GM21390 (cell line): ENCODE data around the gene GRIN3A.
A peak's percentile ranks its signal among the peaks of the same experiment; 100 is the strongest.
"Not testable (repeated sequence)": the region's sequence is repeated elsewhere in the genome, so short reads cannot be mapped to it uniquely, and the experiment has no call there.

Experiments
- ATAC-seq: cut with Tn5 transposase; IDR thresholded peaks from one replicate; pipeline ENCODE4 v1.9.1; 2021; ENCODE audit not compliant: unreplicated experiment

Gene GRIN3A

DNA sequence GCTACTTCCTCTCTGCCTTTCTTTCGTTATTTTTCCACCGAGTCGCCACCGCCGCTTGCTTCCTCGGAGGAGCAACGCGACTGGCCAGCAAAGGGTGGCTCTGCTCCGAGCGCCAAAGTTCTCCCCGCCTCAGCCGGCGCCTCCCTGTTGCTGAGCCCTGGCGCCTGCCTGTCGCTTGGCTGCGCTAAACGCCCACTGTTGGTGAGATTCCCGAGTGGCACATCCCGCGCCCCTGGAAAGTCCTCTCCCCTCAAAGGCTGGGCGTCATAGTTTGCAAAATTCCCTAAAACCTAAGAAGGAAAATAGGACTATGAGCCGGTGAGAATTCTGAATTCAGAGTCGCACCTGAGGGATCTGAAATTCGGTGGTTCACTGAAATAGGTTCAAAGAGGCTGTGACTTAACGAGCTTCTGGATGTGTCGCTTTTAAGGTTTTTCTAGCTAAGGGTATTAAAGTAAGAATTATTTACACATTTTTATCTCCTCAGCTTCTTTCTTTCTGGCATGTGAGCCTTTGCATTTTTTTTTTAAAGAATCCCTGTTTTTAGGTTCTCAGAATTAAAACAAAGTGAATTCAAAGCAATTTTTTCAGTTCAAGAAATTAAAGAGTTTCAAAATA, at the start of gene GRIN3A:
Gene GRIN3A (minus strand): TSS at position 82 of the 618 bp plus-strand sequence. CDS start 668 bp downstream, outside the sequence.
- no peak for ATAC-seq

DNA sequence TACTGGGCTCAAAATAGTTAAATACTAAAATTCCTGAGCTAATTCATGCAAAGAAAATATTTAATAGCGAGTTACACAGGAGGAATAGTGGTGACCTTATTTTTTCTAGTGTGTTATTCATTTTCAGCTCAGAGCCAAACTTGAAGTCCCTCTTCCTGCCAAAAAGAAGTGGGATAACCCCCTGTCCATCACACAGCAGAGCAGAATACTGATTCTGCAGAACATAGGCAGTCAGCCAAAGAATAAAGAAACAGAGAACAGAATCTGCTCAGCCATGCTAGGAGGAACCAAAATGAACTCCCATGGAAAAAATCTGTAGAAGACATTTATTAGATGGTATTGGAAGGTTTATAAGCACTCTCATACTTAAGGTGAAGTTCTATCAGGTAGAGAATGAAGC, 49.4 kb upstream of the GRIN3A start:
- no peak for ATAC-seq

DNA sequence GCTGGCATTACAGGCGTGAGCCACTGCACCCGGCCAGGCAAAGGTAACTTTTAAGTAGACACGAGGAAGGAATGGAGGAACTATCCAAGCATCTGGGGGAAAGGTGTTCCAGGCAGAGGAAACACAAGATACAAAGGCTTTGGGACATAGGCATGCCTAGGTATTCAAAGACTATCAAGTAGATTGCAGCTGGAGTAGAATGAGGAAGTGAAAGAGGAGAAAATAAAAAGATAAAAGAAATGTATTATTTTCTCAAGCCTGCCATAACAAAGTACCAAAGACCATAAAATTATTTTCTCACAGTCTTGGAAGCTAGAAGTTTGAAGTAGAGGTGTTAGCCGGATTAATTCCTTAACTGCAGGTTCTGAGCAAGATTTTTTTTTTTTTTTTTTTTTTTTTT, 39.9 kb upstream of the GRIN3A start:
- no peak for ATAC-seq

DNA sequence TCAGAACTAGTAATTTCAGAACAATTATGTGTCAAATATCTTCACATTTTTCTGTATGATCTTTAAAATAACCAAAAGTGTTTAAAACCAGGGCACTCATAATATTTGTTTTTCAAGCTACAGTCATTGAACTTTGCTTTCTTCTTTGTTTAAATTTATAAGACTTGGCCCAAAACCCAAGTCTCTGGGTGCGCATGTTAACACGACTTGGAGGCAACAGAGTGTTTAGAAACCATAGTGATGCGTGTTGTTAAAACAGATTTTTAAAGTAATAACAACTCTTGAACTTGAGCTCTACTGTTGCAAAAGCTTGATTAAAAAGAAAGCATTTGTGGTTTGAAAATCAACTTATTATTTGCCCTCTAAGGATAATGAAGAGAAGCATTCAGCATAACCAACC, 26.0 kb upstream of the GRIN3A start:
- no peak for ATAC-seq

DNA sequence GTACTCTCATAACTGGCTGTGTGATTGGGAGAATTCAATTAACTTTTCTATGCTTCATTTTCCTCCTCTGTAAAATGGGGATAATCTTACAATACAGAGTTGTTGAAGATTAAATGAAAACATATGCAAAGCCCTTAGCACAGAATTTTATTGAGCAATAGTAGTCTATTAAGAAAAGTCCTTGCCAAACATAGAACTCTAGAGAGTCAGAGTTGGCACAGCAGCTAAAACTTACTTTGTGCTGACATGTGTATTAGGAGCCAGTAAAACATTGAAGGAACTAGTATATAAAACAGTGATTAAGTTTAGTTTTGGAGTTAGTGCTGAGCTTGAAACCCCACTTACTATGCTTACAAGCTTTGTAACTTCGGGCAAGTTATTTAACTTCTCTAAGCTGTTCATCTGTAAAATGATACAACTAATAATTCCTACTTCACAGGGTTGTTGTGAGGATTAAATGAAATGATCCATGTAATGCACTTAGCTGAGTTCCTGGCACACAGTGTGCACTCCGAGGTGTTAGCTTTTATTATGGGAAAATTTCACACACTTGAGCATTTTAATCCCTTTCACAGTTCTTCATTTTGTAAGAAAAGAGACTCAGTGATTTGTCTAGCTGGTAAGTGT, 20.0 kb upstream of the GRIN3A start:
- no peak for ATAC-seq

DNA sequence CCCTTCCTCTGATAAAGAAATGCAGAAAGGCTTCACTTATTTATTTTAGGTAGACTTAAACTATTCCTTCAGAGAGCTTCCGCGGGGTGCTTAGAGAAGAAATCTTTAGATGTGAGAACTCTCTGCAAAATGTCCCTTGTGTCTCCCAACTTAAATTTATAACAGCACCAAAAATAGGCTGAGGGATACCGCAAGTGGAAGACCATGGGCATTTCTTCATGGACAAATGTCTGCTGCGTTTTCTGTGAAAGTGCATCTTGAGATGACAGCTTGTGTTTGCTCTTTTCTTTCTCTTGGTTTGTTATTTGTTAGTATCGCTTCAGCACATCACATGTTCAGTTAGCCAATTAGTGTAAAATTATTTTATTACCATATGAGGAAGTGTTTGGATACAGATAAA, 15.3 kb upstream of the GRIN3A start:
- ATAC-seq = no peak

DNA sequence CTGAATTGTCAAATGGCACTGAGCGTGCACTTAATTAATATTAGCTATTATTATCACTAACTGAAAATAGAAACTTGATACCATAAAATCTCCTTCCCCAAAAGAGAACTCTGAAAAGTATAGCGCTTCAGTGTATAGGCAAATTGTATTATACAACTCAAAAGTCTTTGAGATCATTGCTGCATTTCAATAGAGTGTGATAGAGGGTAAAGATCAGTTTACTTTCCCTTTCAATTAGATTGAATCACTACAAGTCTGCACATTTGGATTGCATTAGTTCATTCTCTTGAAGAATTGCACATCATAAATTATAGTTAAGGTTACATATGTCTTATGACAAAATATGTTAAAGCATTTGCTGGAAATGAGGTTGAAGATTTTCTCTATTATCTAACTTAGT, 13.4 kb upstream of the GRIN3A start:
- no peak for ATAC-seq

DNA sequence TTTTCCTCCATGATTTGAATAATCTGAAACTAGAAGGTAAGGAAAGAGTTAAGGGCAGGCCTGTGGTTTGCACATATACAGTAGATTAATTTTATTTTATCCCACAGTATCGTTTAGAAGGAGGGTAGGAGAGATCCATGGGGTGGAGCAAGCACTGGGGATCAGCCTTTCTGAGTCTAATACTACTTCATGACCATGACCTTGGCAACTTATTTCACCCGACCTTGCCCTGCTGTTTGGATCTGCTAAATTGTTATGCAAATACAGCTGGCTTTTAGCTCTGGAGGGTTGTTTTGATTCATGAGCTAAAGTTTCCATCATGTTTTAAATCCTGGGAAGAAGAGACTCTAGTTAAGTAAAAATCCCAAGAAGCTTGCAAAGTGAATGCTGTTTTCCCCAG, 864 bp upstream of the GRIN3A start:
- ATAC-seq = no peak

DNA sequence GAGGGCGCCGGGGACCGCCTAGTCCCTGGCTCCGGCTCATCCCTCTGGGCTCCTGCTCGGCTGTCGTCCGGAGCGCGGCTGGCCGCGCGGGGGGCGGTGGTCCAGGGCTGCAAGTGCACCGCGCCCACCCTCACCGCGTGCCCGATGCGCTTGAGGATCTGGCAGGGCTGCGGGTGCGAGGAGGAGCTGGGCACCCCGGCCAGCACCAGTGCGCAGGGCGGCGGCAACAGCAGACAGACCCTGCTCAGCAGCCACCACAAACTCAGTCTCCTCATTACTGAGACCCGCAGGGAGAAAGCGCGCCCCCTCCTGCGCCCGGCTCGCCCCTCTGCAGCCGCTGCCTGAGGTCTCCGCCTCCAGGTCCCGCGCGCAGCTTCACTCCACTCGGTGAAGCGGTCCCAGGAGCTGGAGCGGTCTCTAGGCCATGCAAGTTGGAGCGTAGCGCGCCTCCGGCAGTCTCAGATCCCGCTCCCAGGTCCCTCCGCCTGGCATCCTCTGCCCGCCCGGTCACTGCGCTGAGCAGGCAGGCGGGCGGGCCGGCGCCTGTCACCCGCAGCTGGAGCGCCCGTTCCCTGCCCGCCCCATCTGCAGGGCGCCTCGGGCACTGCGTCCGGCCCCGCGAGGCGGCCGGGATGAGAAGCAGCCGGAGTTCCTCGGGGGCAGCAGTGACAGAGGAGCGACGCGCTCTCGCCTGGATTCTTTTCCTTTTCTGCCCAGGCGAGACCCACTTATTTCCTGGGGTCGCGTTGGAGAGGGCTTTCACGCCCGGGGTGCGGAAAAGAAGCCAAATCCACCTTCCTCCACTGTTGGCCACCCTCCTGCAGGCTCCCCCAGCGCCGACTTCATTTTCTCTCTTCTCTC, 512 bp downstream of the GRIN3A start:
- ATAC-seq = no peak

DNA sequence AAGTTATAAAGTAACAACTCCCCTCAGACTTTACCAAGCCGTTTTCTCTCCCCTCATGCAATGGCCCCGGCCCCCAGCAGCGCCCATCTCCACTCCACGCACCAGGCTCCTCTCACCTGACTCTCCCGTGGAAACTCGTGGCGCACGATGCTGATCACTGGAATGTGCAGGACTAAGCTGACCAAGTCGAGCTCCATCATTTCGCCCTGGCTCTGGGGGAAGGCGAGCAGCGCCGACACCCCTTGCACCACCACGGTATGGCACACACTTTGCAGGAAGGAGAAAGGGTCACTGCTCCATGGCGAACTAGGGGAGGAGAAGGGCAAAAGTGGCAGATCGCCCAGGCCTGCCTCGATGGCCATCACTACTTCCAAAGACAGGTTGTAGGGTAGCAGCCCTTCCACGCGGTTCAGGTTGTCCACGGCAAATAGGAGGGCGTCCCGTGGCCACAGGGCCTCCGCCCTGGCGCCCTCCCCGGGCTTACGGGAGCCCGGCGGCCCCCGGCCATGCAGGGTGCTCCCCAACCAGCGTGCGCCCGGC, 1.2 kb downstream of the GRIN3A start:
- ATAC-seq = no peak

DNA sequence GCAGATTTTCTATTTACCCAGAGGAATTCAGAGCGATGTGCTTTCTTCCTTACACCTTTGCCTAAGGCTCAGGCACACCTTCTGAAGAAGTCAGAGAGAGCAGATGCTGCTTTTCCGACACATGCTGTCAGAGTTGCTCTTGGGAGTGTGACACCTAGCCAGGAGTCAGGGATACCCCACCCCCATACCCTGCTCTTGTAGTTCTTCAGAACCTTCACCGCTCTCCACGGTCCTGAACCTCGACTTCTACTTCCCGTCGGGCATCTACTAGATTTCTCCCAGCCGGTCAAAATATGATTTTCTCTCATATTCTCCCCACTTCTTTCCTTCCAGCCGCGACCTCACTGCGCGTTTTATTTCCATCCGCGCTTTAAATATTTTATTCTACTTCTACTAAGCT, 1.7 kb downstream of the GRIN3A start:
- ATAC-seq = no peak

DNA sequence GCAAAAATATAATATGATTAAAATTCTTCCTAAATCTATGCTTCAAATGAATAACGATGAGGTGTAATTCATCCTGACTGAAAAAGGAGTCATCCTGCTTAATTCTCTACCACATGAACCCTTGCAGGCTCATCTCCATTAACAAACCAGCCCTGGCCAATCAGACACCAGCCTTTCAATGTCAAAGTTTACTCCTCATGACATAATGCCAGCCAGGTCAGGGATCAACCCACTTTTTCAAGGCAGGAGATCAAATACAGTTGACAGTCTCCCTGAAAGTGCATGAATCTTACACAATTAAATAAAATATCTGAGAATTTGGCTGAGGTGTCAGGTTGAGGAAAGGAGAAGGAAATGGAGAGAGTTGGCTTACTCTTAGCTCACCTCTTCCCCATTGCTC, 7.0 kb downstream of the GRIN3A start:
- no peak for ATAC-seq

DNA sequence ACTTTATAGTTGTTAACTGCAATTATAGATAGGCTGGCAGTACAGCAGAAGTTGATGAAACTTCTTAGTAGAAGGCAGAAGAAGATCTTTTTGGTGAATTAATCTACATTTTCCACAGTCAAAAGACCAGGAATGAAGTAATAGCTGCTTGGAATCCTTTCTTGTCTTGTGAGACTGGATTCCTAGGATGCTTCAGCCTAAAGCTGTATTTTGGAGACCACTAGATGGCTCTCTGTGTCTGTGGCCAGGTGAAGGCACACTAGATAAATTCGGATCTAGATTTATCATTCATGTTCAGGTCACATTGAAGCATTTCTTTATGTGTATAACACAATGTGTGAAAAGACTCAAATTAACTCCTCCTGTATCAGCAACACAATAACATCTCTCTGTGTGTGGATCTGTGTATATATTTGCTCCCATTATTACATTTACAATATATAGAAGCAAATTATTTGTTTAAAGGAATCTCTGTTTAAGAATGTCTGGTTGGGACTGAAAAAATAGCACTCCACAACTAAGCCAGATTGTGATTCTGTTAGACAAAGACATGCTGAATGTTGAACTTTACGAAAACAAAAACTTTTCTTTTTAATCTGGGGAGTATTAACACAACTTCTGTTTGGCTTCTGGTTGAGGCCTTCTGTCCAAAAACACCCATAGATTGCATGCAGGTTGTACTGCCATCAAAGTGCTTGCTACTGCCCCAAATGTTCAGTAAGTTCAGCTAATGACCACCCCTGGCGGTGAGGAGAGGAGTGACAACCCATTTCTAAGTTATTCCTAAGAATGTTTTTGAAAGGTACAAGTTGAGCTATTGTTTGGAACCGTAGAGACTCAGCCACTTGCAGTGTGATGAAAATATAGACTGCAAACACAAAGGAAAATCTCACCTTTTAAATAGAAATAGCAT, 10.6 kb downstream of the GRIN3A start:
- ATAC-seq = peak; percentile 85

DNA sequence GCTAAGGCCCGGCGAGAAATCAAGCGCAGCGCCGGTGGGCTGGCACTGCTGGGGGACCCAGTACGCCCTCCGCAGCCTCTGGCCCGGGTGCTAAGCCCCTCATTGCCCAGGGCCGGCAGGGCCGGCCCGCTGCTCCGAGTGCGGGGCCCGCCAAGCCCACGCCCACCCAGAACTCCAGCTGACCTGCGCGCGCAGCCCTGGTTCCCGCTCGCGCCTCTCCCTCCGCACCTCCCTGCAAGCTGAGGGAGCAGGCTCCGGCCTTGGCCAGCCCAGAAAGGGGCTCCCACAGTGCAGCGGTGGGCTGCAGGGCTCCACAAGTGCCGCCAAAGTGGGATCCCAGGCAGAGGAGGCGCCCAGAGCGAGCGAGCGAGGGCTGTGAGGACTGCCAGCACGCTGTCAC, 14.2 kb downstream of the GRIN3A start:
- not testable (repeated sequence) for ATAC-seq

DNA sequence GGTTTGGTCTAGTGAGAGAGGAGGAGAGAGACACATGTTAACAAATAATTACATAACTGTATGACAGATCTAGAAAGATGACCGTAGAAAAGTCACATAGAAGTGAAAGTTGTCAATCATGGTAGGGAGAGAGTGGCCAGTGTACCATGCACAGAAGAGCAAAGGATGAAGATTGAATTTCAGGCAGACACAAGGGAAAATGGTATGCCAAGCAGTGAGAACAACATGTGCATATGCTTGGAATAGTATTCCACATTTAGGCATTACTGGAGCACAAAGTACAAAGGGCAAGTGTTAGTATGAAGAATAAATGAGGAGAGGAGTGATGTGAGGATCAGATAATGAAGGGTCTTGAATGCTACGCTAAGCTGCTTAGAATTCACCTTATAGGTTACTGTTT, 20.3 kb downstream of the GRIN3A start:
- ATAC-seq = no peak

DNA sequence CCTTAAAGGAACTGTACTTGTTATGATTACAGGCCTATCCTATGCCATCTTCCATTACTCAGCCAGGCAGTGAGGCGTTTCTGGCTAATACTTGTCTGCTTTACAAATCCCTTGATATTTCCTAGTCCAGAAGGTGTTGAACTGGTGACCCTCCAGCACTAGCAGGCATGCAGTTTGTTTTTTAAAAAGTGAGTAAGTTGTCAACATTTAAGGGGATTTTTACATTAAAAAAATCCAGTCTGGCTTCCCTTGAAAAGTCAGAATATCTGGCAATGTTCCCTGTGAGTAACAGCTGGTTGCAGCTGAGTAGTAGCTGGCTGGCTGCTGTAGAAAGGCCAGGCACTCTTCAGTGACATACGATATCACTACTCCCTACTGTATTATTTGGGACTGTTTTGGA, 21.8 kb downstream of the GRIN3A start:
- ATAC-seq = no peak

DNA sequence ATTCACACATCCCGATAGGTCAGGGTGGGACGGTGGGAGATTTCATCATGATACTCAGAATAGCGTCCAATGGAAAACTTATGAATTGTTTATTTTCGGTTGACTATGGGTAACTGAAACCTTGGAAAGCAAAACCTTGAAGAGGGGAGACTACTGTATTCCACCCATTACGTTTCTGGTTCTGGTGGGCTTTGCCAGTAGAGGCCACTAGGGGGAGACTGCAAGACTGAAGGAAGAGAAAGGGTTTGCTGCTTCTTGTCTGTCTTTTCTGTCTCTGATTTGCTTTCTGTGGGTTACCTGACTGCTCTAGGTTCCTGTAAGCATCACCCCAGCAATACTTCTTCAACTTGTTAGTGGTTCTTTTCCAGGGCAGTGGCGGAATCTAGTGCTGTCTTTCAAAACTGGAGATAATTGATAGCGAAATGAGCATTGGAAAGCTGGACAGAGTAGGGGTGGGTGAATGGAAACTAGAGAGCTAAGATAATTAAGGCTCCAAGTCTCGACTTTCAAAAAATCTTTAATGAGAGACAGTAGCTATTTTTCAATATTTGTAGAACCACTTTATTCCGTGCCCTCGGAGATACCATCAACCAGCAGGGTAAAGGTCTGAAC, 27.0 kb downstream of the GRIN3A start:
- ATAC-seq = peak; percentile 85

DNA sequence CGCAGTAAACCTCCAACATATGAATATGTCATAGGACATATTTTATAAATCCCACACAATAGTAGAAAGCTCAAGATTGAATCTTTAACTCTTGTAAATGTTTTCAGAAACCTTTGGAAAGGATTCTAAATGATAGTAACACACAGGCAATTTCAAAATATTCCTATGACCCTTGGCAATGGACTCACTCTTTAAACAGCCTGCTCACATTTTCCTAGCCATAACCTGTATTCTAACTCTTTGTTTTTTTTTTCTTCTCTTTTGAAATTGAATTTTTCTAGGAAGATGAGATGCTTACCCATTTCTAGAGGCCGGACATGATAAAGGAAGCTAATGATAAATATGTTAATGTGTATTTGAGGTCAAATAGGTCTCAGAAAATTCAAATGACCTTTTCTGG, 29.6 kb downstream of the GRIN3A start:
- no peak for ATAC-seq

DNA sequence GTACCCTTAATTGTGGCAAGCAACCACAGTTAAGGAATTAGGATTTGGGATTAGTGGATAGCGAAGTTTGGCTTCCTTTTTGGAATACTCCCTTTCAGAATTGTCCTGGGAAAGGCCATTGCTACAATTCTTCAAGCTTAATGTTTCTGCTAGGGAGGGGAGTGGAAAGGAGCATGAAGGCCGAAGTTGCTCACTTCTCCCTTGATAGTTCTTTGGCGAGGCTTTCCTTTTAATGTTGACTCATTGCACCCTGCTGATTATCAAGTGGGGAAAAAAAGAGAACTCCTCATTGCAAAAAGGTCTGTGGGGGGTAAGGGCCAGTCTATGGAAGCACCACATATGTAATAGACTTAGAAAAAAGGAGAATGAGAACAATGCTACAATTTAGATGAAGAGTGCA, 30.7 kb downstream of the GRIN3A start:
- no peak for ATAC-seq

DNA sequence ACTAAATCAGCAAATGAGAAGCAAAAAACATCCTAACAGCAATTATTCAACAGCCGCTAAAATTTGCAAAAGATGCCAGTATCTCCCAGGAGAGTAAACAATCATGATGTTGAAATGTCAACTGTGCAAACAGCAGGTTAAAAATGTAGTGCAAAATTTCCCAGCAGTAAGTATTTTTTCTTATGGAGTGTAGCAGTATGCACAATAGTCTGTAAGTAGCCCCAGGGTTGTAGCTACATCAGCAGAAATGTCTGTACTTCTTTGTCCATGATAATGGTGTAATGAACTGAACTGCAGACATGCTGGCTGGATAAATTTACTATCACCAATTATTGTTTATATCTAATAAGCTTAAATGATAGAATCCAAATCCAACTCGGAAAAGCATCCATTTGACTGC, 31.4 kb downstream of the GRIN3A start:
- no peak for ATAC-seq
